Smooth muscle cell (in vitro differentiated cells): ENCODE measurements around the gene GABRB2. TPM values are rescaled to one million over a fixed set of nuclear protein-coding genes. Genes with fewer than 3 reads are reported as not detected.

Experiments used
- DNase-seq: peaks from one replicate; lab custom pipeline; 2025; ENCODE audit not compliant: unreplicated experiment; lab: John Stamatoyannopoulos, UW
- H2AFZ ChIP-seq: fragments of 200-600 bp; sonication (generic); 2 replicates; pipeline ENCODE4 v1.6.0; 2016; ENCODE audit warnings: antibody characterized with exemption, low read depth, mild to moderate bottlenecking
- H3F3A ChIP-seq: fragments of 200-600 bp; sonication (generic); 2 replicates; pipeline ENCODE4 v1.6.0; 2017; ENCODE audit warnings: antibody characterized with exemption, low read depth
- H3K27ac ChIP-seq: fragments of 200-600 bp; sonication (generic); 2 replicates; pipeline ENCODE4 v1.5.1; 2016; ENCODE audit warnings: low read depth, mild to moderate bottlenecking
- H3K27me3 ChIP-seq: fragments of 200-600 bp; sonication (generic); 2 replicates; pipeline ENCODE4 v1.6.1; 2016; ENCODE audit warnings: low read depth, mild to moderate bottlenecking
- H3K36me3 ChIP-seq: fragments of 200-600 bp; sonication (generic); 2 replicates; pipeline ENCODE4 v1.5.1; 2016; ENCODE audit warnings: low read depth
- H3K4me1 ChIP-seq: fragments of 200-600 bp; sonication (generic); 2 replicates; pipeline ENCODE4 v1.5.1; 2016; ENCODE audit warnings: low read depth
- H3K4me2 ChIP-seq: fragments of 200-600 bp; sonication (generic); 2 replicates; pipeline ENCODE4 v1.6.0; 2016; ENCODE audit warnings: mild to moderate bottlenecking
- H3K4me3 ChIP-seq: fragments of 200-600 bp; sonication (generic); 2 replicates; pipeline ENCODE4 v1.5.1; 2016; ENCODE audit warnings: mild to moderate bottlenecking
- H3K79me2 ChIP-seq: fragments of 200-600 bp; sonication (generic); 2 replicates; pipeline ENCODE4 v1.6.0; 2016; ENCODE audit warnings: low read depth, mild to moderate bottlenecking
- H3K9ac ChIP-seq: fragments of 200-600 bp; sonication (generic); 2 replicates; pipeline ENCODE4 v1.6.0; 2016; ENCODE audit warnings: low read depth
- H3K9me3 ChIP-seq: fragments of 200-600 bp; sonication (generic); replicated peaks from 2 replicates; pipeline ENCODE4 v1.5.1; 2016; ENCODE audit warnings: low read depth
- H4K20me1 ChIP-seq: fragments of 200-600 bp; sonication (generic); 2 replicates; pipeline ENCODE4 v1.6.0; 2016; ENCODE audit warnings: low read depth
- WGBS: methylation state at CpG from one replicate; pipeline ENCODE4 v1.1.7; 2016; ENCODE audit warnings: low lambda C conversion rate; 5-methylcytosine and 5-hydroxymethylcytosine counted together
- polyA plus RNA-seq: library from polyadenylated mRNA; unstranded; fragments of >200 nt; fragmentation: Nextera tagmentation; extraction: Ambion mirVana; gene quantifications from 2 replicates; pipeline ENCODE4 v1.2.1, GENCODE V29; 2016
- total RNA-seq: library from RNA; depleted of rRNA; stranded (reverse); fragments of >200 nt; gene quantifications from 2 replicates; pipeline ENCODE4 v1.2.3, GENCODE V29; 2014
- TF ChIP-seq, protein P1 (sequence below): fragments of 200-600 bp; sonication (generic); IDR thresholded peaks from 2 replicates; pipeline ENCODE4 v1.5.1; 2017; ENCODE audit warnings: borderline replicate concordance, mild to moderate bottlenecking, antibody characterized with exemption; ENCODE audit not compliant: insufficient read depth, poor library complexity, severe bottlenecking

Gene GABRB2
- total and polyA plus RNA-seq, 2 experiments from 2014 or later, result 1.2 to 3.5 TPM

DNA sequence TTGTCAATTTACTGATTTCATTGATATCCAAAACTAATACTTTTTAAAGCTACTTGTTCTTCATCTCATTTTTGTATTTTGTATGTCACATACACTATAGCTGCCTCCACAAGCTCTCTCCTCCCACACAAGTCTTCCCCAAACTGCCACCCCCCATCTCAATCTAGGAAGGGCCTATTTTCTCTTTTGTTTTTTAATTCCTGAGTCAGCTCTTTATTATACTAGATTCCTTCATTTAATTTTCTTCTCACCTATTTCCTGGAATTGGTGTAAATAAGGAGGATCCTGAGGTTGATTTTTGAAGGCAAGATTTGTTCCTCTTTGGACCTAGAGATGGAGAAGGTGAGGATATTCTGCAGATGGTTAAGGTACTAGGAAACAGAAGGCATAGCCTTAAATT is 277.4 kb downstream of the GABRB2 start:
- Histone ChIP-seq H3K9me3 (no peaks in the 10 kb centered on the region), H3K36me3 (no peaks in the 10 kb centered on the region), H3K4me3 (no peak overlapping the region), H3K4me1 (no peaks in the 10 kb centered on the region), H3K27ac (no peak overlapping the region), H3F3A (no peaks in the 10 kb centered on the region), H3K79me2 (no peaks in the 10 kb centered on the region), H2AFZ (no peak overlapping the region), H3K4me2 (no peak overlapping the region), H3K9ac (no peak overlapping the region), H3K27me3 (no peaks in the 10 kb centered on the region), H4K20me1 (no peaks in the 10 kb centered on the region)
- TF ChIP-seq, protein P1, sequence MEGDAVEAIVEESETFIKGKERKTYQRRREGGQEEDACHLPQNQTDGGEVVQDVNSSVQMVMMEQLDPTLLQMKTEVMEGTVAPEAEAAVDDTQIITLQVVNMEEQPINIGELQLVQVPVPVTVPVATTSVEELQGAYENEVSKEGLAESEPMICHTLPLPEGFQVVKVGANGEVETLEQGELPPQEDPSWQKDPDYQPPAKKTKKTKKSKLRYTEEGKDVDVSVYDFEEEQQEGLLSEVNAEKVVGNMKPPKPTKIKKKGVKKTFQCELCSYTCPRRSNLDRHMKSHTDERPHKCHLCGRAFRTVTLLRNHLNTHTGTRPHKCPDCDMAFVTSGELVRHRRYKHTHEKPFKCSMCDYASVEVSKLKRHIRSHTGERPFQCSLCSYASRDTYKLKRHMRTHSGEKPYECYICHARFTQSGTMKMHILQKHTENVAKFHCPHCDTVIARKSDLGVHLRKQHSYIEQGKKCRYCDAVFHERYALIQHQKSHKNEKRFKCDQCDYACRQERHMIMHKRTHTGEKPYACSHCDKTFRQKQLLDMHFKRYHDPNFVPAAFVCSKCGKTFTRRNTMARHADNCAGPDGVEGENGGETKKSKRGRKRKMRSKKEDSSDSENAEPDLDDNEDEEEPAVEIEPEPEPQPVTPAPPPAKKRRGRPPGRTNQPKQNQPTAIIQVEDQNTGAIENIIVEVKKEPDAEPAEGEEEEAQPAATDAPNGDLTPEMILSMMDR, result no peak
- DNase-seq, result no peak

DNA sequence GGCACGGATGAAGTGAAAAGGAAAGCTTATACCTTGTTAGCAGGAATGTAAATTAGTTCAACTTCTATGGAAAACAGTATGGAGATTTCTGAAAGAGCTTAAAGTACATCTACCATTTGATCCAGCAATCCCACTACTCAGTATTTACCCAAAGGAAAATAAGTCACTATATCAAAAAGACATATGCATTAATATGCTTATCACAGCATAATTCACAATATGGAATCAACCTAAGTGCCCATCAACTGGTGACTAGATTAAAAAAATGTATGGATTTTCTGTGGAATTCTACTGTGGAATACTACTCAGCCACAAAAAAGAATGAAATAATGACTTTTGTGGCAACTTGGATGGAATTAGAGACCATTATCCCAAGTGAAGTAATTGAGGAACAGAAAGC is 279.6 kb downstream of the GABRB2 start:
- no peak for DNase-seq
- Histone ChIP-seq H3K9ac (no peak overlapping the region), H3K4me2 (no peak overlapping the region), H3K4me3 (no peak overlapping the region), H2AFZ (no peak overlapping the region), H4K20me1 (no peaks in the 10 kb centered on the region), H3F3A (no peaks in the 10 kb centered on the region), H3K4me1 (no peaks in the 10 kb centered on the region), H3K9me3 (no peaks in the 10 kb centered on the region), H3K79me2 (no peaks in the 10 kb centered on the region), H3K27ac (no peak overlapping the region), H3K27me3 (no peaks in the 10 kb centered on the region), H3K36me3 (no peaks in the 10 kb centered on the region)
- WGBS, result 100% methylated on average over 1 of the region's 1 CpG
- TF ChIP-seq, protein P1, result no peak

DNA sequence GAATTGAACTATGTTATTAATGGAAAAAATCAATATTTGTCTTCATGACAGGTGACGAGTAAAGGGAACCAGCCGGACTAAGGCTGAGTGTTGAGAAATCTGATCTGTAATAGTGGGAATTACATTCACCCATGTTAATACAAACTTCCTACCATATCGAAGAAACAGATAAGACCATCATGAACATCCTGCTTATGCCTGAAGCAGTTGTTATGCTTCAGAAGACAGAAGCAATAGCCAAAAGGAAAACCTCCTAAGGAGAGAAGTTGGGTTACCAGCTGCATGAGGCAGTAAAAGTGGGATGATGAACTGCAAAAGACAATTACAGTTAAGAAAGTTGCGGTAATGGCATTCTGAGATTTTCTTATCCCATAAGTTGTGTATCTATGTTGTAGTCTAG is 281.5 kb downstream of the GABRB2 start:
- no peak overlapping the region for H3K4me3 ChIP-seq
- H3K4me2 ChIP-seq, result no peak overlapping the region
- H3K9me3 ChIP-seq, result no peaks in the 10 kb centered on the region
- WGBS, result 95% methylated on average over 4 of the region's 4 CpGs
- H3K9ac ChIP-seq, result no peak overlapping the region
- H3F3A ChIP-seq, result no peaks in the 10 kb centered on the region
- H4K20me1 ChIP-seq, result no peaks in the 10 kb centered on the region
- TF ChIP-seq, protein P1, result no peak
- no peak for DNase-seq
- no peaks in the 10 kb centered on the region for H3K36me3 ChIP-seq
- H3K27ac ChIP-seq, result no peak overlapping the region
- H2AFZ ChIP-seq, result no peak overlapping the region
- no peaks in the 10 kb centered on the region for H3K4me1 ChIP-seq
- no peaks in the 10 kb centered on the region for H3K27me3 ChIP-seq
- H3K79me2 ChIP-seq, result no peaks in the 10 kb centered on the region

DNA sequence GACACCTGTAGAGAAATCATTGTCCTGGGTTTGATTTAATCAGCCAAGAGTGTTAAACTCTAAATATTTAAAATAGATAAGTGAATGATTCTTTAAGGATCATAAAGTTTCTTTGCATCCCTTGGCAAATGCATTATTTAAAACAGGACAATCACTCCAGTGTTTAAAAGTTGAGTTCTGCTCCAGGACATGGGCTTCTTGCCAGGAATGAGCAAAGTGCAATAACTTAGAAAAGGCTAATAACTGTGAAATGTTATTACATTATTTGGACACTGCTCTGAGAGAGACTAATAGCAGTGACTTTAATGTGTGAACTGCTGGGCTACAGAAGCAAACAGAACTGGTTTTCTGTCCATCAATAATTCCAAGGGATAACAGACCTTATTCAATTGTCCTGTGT is 283.3 kb downstream of the GABRB2 start:
- Histone ChIP-seq H3K79me2 (no peaks in the 10 kb centered on the region), H3K36me3 (no peaks in the 10 kb centered on the region), H3K9me3 (no peaks in the 10 kb centered on the region), H3K4me3 (no peak overlapping the region), H3K27ac (no peak overlapping the region), H2AFZ (no peak overlapping the region), H3K4me1 (no peaks in the 10 kb centered on the region), H3K4me2 (no peak overlapping the region), H3F3A (no peaks in the 10 kb centered on the region), H3K27me3 (no peaks in the 10 kb centered on the region), H4K20me1 (no peaks in the 10 kb centered on the region), H3K9ac (no peak overlapping the region)
- TF ChIP-seq, protein P1, result no peak
- no peak for DNase-seq
